NCI-H1694 (cell line): ENCODE data around the gene PACS2.
"Not testable (repeated sequence)": the region's sequence is repeated elsewhere in the genome, so short reads cannot be mapped to it uniquely, and the experiment has no call there.

Experiments
- DNase-seq: peaks from one replicate; lab custom pipeline; 2025; lab: John Stamatoyannopoulos, UW

PACS2 gene

DNA sequence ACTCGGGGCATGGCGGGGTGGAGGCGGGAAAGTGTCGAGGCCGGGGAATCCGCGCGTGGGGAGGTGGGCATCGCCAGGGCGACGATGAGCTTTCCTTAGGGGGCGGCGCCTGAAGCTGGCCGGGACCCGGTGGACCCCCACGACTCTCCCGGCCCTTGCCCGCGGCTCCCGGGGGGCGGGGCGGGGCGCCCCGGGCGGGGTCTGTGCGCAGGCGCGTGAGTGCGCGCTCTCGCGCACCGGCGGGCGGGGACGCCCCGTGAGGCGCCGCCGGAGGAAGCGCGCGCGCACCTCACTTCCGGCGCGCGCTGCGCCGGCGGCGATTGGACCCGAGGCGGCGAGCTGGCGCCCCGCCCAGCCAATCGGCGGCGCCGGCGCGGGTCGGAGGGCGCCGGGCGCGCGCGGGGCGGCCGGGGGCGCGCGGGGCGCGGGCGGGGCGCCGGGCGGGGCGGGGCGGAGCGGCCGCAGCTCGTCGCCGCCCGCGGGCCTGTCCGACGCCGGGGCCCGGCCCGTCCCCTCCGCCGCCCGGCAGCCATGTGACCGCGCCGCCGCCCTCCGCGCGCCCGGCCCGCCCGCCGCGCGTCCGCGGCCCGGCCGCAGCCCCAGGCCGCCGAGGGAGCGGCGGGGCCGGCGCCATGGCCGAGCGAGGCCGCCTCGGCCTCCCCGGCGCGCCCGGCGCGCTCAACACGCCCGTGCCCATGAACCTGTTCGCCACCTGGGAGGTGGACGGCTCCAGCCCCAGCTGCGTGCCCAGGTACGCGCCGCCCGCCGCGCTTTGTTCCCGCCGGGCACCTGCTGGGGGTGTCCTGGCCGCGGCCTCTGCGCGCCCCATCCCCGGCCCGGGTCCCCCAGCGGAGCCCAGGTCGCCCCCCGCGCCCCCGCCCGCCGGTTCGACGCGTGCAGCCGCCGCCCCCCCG is at the start of gene PACS2:
PACS2 (plus strand) TSS at position 462 of the 914 bp plus-strand sequence; CDS start at position 633, 171 bp downstream.
- DNase-seq: peak; percentile 82

DNA sequence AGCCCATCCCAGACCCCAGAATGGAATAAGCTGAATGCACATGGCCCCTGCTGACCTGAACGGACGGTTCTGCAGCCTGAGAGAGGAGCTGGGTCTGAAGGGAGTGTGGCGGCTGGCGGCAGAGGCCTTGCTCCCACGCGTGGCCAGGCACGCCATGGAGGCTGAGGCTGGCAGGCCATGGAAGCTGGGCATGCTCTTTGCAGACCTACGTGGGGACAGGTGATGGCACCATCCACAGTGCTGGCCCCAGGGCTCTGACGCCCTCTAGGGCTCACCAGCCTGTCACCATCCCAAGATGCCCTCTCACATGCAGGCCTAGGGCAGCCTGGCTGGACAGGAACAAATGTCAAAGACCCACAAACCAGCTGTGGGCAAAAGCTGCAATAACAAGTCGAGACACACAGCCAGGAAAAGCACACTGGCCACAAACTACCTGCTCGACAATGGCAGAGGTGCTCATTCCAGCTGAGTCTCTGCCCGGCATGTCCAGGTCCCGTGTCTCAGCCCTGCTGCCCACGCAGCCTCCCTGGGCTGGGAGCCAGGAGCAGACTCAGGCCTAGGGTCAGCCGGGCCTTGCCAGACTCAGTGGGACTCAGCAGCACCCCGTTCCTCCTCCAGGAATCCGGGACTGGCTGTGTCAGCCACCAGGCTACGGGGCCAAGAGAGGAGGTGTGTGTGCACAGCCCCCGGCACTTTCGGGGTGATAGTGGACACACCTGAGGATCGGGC is 46.6 kb upstream of the PACS2 start:
- no peak for DNase-seq

DNA sequence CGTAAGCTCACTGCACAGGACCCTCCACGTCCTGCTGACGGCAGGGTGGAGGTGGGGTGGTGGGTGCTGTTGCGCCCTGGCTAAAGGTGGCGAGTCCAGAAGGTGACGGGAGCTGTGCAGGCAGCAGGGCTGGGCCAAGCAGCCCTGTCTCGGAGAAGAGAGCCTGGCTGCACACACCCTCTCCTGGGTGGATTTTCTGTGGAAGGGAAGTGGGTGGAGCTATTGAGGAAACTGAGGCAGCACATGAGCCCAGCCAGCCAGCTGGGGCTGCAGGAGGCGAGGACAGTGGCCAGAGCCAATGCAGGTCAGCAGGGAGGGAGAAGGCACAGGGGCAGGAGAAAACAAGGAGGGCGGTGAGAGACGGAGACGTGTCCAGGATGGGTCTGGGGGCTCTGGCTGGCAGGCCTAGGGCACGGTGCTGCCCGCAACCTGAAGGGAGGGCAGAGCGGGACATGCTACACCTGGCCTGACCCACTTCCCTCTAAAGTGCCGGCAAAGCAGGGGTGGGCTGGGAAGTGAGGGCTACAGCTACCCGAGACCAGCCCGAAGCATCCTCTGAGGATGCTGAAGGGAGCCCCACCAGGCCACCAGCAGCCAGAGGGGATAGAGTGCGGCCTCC is 45.7 kb upstream of the PACS2 start:
- no peak for DNase-seq

DNA sequence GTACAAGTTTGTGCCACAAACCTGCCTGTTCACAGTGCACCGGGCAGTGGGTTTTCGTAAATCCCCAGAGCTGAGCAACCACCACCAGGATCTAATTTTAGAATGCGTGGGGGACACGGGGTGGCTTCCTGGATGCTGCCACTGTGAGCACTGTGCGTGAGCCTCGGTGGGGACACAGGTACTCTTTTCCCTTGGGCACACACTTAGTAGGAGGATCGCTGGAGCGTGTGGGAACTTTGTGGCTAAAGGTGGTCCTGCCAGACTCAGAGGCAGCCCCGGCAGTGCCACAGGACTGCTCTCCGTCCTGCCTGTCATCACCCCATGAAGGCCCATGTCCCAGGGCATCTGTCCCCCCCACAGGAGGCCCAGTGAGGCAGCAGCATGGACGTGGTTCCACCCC is 45.1 kb upstream of the PACS2 start:
- no peak for DNase-seq

- no peak for DNase-seq
These were observed 43.2 kb upstream of the PACS2 start for GRCh38 chr14:105271224-105271890.

DNA sequence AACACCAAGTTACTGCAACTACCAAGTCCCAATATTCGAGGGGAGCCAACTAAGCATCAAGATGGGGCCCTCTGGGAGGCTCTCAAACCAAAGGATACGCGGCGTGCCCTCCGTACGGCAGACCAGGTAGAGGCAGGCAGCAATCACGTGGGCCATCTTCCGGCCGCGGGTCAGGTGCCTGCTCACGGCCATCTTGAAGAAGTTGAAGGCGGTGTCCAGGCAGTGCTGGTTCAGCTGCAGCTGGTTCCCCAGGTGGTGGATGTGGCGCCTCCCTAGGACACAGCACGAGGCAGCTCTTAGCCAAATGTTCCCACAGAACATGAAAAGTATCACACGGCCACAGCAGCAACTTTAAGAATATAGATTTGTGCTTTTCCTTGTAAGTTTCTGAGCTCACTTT is 41.9 kb upstream of the PACS2 start:
- DNase-seq: no peak

GRCh38 chr14:105273062-105273461 is 41.5 kb upstream of the PACS2 start:
- DNase-seq: no peak

DNA sequence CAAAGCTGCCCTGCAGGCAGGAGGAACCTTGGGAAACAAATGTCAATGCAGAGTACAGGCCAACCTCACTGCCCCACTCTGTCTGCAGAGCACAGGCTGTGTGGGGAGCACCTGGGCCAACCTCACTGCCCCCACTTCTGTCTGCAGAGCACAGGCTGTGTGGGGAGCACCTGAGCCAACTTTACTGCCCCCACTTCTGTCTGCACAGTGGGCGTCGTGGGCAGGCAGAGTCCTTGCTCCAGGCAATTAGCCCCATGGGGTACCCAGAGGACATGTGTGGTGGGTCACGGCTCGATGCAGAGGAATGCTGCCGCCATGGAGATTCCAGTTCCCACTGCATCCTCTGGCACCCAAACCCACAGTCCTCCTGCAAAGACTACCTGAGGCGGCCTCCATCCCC is 39.9 kb upstream of the PACS2 start:
- no peak for DNase-seq

DNA sequence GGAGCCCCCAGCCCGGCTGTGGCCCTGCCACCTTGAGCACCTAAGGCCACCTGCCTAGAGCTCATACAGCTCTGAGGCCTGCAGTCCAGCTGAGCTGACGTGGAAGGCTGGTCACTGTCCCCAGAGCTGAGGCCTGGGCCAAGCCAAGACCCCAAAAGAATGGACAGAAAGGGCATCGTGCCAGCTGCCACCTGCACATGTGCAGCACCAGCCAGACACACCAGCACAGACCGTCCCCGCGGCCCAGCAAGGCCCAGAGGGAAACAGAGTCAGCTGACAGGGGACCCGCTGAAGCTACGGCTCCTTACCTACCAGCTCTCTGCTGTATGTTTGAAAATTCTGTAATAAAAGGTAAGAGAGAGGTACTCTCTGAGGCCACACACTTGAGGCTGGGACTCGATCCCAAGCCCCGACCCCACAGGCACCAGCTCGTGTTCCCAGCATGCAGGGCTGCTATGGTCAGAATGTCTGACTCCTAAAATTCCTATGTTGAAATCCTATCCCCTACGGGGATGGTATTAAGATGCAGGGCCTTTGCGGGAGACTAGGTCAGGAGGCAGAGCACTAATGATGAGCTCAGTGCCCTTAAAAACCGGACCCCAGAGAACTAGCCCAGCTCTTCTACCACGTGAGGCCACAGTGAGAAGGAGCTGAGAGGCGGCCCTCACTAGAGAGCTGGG is 39.1 kb upstream of the PACS2 start:
- DNase-seq: no peak

- DNase-seq: not testable (repeated sequence)
These were observed 37.1 kb upstream of the PACS2 start for GRCh38 chr14:105277448-105277847.

- DNase-seq: no peak
These were observed 34.7 kb upstream of the PACS2 start for GRCh38 chr14:105279642-105280361.

DNA sequence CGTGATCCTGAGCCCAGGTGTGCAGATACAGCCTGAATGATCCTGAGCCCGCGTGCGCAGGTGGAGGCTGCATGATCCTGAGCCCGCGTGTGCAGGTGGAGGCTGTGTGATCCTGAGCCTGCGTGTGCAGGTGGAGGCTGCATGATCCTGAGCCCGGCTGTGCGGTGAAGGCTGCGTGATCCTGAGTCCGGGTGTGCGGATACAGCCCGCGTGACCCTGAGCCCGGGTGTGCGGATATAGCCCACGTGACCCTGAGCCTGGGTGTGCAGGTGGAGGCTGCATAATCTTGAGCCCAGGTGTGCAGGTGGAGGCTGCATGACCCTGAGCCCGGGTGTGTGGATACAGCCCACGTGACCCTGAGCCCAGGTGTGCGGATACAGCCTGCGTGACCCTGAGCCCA is 34.0 kb upstream of the PACS2 start:
- no peak for DNase-seq

GRCh38 chr14:105281371-105282097 is 33.0 kb upstream of the PACS2 start:
- peak; percentile 94 for DNase-seq

DNA sequence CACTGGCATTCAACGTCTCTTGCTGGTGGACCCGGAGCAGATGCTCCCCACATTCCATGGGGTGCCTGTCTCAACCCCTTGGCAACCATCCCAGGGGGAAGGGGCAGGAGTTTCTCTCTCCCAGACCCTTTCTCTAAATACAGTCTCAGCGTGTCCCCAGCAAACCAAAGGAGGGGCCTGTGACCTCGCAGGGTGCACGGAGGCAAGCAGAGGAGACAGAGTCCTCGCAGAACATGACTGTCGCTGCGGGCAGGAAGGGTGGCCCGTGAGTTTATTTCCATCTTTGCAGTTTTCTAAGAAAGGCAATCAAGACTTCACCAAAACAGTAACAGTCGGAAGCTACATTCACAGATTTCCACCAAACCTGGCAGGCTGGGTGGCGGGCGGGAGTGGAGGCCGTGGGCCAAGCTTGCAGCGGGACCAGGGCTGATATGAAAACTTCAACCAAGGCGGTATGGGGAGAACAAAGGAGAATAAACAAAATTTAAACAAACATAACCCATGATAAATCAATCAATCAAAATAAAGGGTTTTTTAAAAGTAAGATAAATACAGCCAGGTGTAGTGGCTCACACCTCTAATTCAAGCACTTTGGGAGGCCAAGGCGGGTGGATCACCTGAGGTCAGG is 32.3 kb upstream of the PACS2 start:
- DNase-seq: no peak

GRCh38 chr14:105283028-105283427 is 31.5 kb upstream of the PACS2 start:
- DNase-seq: no peak

DNA sequence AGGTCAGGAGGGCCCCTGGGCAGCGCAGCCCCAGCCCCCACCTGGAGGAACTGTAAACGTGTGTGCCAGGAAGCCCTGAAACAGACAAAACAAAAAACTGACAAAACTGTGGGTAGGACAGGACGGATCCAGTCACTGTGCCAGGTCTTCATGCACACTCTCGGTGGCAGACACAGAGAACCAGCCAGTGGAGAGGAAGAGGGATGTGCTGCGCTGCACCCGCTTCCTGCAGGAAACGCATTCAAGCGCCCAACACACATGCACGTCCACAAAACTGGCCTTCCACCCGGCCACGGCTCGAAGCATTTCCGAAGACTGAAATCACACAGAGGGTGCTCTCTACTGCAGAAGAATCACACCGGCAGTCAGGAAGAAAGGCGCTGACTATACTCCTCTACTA is 30.6 kb upstream of the PACS2 start:
- no peak for DNase-seq

GRCh38 chr14:105285174-105285573 is 29.4 kb upstream of the PACS2 start:
- DNase-seq: no peak

DNA sequence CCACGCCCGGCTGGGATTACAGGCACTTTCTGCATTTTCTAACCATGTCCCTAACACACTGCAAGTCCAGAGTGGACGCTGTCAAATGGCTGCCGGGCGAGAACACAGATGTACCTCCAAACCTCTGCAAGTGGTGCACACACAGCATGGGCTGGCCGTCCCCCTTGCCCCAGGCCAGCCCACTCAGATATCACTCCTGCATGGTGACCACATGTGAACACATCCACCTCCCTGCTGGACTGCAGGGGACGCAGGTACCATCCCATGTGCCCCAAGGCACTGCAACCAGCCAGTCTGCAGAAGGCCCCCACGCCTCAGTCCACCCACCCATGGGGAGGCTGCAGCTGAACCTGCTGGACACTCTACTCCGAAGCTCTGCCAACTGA is 27.8 kb upstream of the PACS2 start:
- DNase-seq: no peak

DNA sequence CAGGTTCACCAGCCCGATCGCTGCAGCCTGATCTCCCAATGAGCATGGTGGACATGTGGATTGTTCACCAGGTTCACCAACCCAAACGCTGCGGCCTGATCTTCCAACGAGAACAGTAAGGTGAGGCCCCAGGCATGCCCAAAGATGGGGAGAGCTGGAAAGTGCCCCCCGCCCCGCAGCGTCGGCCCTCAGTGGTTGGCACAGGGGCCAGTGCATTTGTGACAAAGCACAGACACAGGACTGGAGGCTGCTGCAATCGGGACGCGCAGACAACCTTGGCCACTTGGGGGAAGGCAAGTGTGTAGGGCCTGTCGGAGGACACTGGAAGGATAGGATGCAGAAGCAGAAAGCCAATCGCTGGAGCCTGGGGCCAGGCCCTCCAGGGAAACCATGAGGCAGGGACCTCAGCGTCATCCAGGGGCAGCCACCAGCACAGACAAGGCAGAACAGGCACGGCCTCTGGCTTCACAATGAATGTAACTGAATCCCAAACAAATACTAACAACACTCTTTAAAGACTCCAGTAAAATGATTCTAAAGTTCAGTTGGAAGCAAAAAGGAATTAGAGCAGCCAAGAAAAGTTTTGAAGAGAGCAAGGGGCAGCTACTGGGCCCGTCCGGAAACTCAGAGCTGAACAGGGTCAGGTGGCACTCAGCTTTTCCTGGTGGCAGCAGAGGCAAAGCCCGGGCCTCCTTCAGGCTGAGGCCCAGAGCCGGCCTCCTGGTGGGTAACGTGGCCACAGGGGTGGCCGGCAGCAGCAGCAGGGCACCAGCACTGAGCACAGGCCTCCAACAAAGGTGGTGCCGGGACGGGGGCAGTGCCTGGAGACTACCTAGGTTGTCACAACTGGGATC is 27.1 kb upstream of the PACS2 start:
- no peak for DNase-seq
